ENCODE data around the gene GNAI2.

Gene GNAI2

GRCh38 chr3:50212502-50212901, 23.5 kb upstream of the GNAI2 start:
- no peaks in the 10 kb centered on the region for H3K4me1 Mint-ChIP-seq
- no peak overlapping the region for H3K4me3 Mint-ChIP-seq
- ATAC-seq (no peak), DNase-seq (ENCODE audit: low spot score in 2 of 2) (no peak)
- no peak overlapping the region for H3K27ac Mint-ChIP-seq
- H3K9me3 Mint-ChIP-seq: no peaks in the 10 kb centered on the region
- H3K36me3 Mint-ChIP-seq: no peaks in the 10 kb centered on the region

GRCh38 chr3:50212971-50213370, 23.0 kb upstream of the GNAI2 start:
- H3K36me3 Mint-ChIP-seq: no peaks in the 10 kb centered on the region
- no peaks in the 10 kb centered on the region for H3K4me1 Mint-ChIP-seq
- no peak overlapping the region for H3K27ac Mint-ChIP-seq
- no peaks in the 10 kb centered on the region for H3K9me3 Mint-ChIP-seq
- no peak for ATAC-seq
- H3K4me3 Mint-ChIP-seq: no peak overlapping the region
- no peak for DNase-seq (ENCODE audit: low spot score in 2 of 2)

- H3K27ac Mint-ChIP-seq: no peak overlapping the region
- DNase-seq (ENCODE audit: low spot score in 2 of 2): no peak
- no peaks in the 10 kb centered on the region for H3K36me3 Mint-ChIP-seq
- H3K4me3 Mint-ChIP-seq: no peak overlapping the region
- no peak for ATAC-seq
- no peaks in the 10 kb centered on the region for H3K4me1 Mint-ChIP-seq
- no peaks in the 10 kb centered on the region for H3K9me3 Mint-ChIP-seq
These were observed 22.6 kb upstream of the GNAI2 start for GRCh38 chr3:50213373-50213772.

- no peaks in the 10 kb centered on the region for H3K4me1 Mint-ChIP-seq
- H3K36me3 Mint-ChIP-seq: no peaks in the 10 kb centered on the region
- DNase-seq (ENCODE audit: low spot score in 2 of 2) (no peak), ATAC-seq (no peak)
- no peaks in the 10 kb centered on the region for H3K9me3 Mint-ChIP-seq
- H3K4me3 Mint-ChIP-seq: no peak overlapping the region
- H3K27ac Mint-ChIP-seq: no peak overlapping the region
These were observed 21.2 kb upstream of the GNAI2 start for GRCh38 chr3:50214824-50215223.

- Mint-ChIP-seq H3K9me3 (no peaks in the 10 kb centered on the region), H3K4me3 (no peak overlapping the region), H3K27ac (no peak overlapping the region), H3K36me3 (no peaks in the 10 kb centered on the region), H3K4me1 (no peaks in the 10 kb centered on the region)
- ATAC-seq: no peak
- no peak for DNase-seq (ENCODE audit: low spot score in 2 of 2)
These were observed 20.5 kb upstream of the GNAI2 start for GRCh38 chr3:50215529-50215928.

- Mint-ChIP-seq H3K36me3 (no peaks in the 10 kb centered on the region), H3K27ac (no peak overlapping the region), H3K9me3 (no peaks in the 10 kb centered on the region), H3K4me1 (no peaks in the 10 kb centered on the region), H3K4me3 (no peak overlapping the region)
- ATAC-seq (no peak), DNase-seq (ENCODE audit: low spot score in 2 of 2) (no peak)
These were observed 18.3 kb upstream of the GNAI2 start for GRCh38 chr3:50217681-50218080.

- Mint-ChIP-seq H3K9me3 (no peaks in the 10 kb centered on the region), H3K36me3 (no peaks in the 10 kb centered on the region), H3K4me3 (no peak overlapping the region), H3K4me1 (no peaks in the 10 kb centered on the region), H3K27ac (no peak overlapping the region)
- ATAC-seq (no peak), DNase-seq (ENCODE audit: low spot score in 2 of 2) (no peak)
These were observed 17.6 kb upstream of the GNAI2 start for GRCh38 chr3:50218448-50218847.

- Mint-ChIP-seq H3K4me1 (no peaks in the 10 kb centered on the region), H3K9me3 (no peaks in the 10 kb centered on the region), H3K4me3 (no peak overlapping the region), H3K27ac (no peak overlapping the region), H3K36me3 (no peaks in the 10 kb centered on the region)
- ATAC-seq: no peak
- DNase-seq (ENCODE audit: low spot score in 2 of 2): no peak
These were observed 16.7 kb upstream of the GNAI2 start for GRCh38 chr3:50219285-50219684.

GRCh38 chr3:50220109-50220508, 15.9 kb upstream of the GNAI2 start:
- no peak overlapping the region for H3K4me3 Mint-ChIP-seq
- H3K36me3 Mint-ChIP-seq: no peaks in the 10 kb centered on the region
- peak overlapping the region; percentile 27 for H3K27ac Mint-ChIP-seq
- H3K4me1 Mint-ChIP-seq: peaks cover 2% of the 10 kb centered on the region
- H3K9me3 Mint-ChIP-seq: no peaks in the 10 kb centered on the region
- no peak for DNase-seq (ENCODE audit: low spot score in 2 of 2)
- ATAC-seq: no peak

- peak; percentile 31 for ATAC-seq
- Mint-ChIP-seq H3K36me3 (peaks cover 3% of the 10 kb centered on the region), H3K27ac (peak overlapping the region; percentile 32), H3K9me3 (no peaks in the 10 kb centered on the region), H3K4me3 (no peak overlapping the region), H3K4me1 (peaks cover 11% of the 10 kb centered on the region)
- DNase-seq (ENCODE audit: low spot score in 2 of 2): no peak
These were observed 15.0 kb upstream of the GNAI2 start for GRCh38 chr3:50221051-50221410.

GRCh38 chr3:50221411-50222168, 14.4 kb upstream of the GNAI2 start:
- peak overlapping the region; percentile 32 for H3K27ac Mint-ChIP-seq

GRCh38 chr3:50222169-50222528, 13.9 kb upstream of the GNAI2 start:
- Mint-ChIP-seq H3K4me3 (no peak overlapping the region), H3K36me3 (peaks cover 10% of the 10 kb centered on the region), H3K9me3 (no peaks in the 10 kb centered on the region), H3K4me1 (peaks cover 21% of the 10 kb centered on the region), H3K27ac (no peak overlapping the region)
- ATAC-seq (no peak), DNase-seq (ENCODE audit: low spot score in 2 of 2) (no peak)

More at GRCh38 chr3:50221411-50222168, 14.4 kb upstream of the GNAI2 start:
- H3K4me3 Mint-ChIP-seq: no peak overlapping the region
- H3K36me3 Mint-ChIP-seq: peaks cover 6% of the 10 kb centered on the region
- H3K4me1 Mint-ChIP-seq: peaks cover 15% of the 10 kb centered on the region
- DNase-seq (ENCODE audit: low spot score in 2 of 2): no peak
- no peaks in the 10 kb centered on the region for H3K9me3 Mint-ChIP-seq
- no peak for ATAC-seq

- no peaks in the 10 kb centered on the region for H3K9me3 Mint-ChIP-seq
- H3K4me3 Mint-ChIP-seq: no peak overlapping the region
- DNase-seq (ENCODE audit: low spot score in 2 of 2) (no peak), ATAC-seq (no peak)
- peaks cover 43% of the 10 kb centered on the region for H3K4me1 Mint-ChIP-seq
- peaks cover 10% of the 10 kb centered on the region for H3K36me3 Mint-ChIP-seq
- H3K27ac Mint-ChIP-seq: peak overlapping the region; percentile 10
These were observed 11.4 kb upstream of the GNAI2 start for GRCh38 chr3:50224639-50225038.

- ATAC-seq (peak; percentile 49), DNase-seq (ENCODE audit: low spot score in 2 of 2) (peak in 1 of 2 donors; percentile 42)
- H3K9me3 Mint-ChIP-seq: no peaks in the 10 kb centered on the region
- H3K27ac Mint-ChIP-seq: peak overlapping the region; percentile 95
- H3K36me3 Mint-ChIP-seq: peaks cover 10% of the 10 kb centered on the region
- peak overlapping the region; percentile 99 for H3K4me3 Mint-ChIP-seq
- H3K4me1 Mint-ChIP-seq: peaks cover 46% of the 10 kb centered on the region
These were observed 9.1 kb upstream of the GNAI2 start for GRCh38 chr3:50226888-50227389.

- Mint-ChIP-seq H3K36me3 (peaks cover 10% of the 10 kb centered on the region), H3K4me1 (peaks cover 46% of the 10 kb centered on the region), H3K9me3 (no peaks in the 10 kb centered on the region), H3K4me3 (peak overlapping the region; percentile 99), H3K27ac (peak overlapping the region; percentile 95)
- ATAC-seq: peak; percentile 89
- peak; percentile 92 to 94 for DNase-seq (ENCODE audit: low spot score in 2 of 2)
These were observed 8.4 kb upstream of the GNAI2 start for GRCh38 chr3:50227390-50228183.

Data from stimulated activated effector memory CD8-positive, alpha-beta T cell treated with anti-CD3 and anti-CD28 coated beads, Interleukin-12 subunit alpha, Interleukin-12 subunit beta, amount 100 ng/mL, for 72 hours (primary cell).